GM12801 (cell line): ENCODE data around the gene KRT20.

Experiments used
- CTCF ChIP-seq: IDR thresholded peaks from one replicate; pipeline ENCODE4 v1.5.1; 2011; ENCODE audit warnings: control low read depth; ENCODE audit not compliant: insufficient read length; ENCODE audit errors: extremely low read depth

KRT20 gene

GRCh38 chr17:40848583-40849235, 36.3 kb downstream of the KRT20 start:
- TF ChIP-seq CTCF = no peak

- TF ChIP-seq CTCF = no peak
Observed at GRCh38 chr17:40846515-40847144, 38.4 kb downstream of the KRT20 start.

- no peak for TF ChIP-seq CTCF
Observed at GRCh38 chr17:40844671-40845107, 40.4 kb downstream of the KRT20 start.

GRCh38 chr17:40843242-40843641, 41.8 kb downstream of the KRT20 start:
- TF ChIP-seq CTCF = no peak

GRCh38 chr17:40841246-40841645, 43.8 kb downstream of the KRT20 start:
- TF ChIP-seq CTCF = no peak

- no peak for TF ChIP-seq CTCF
Observed at GRCh38 chr17:40839194-40839593, 45.8 kb downstream of the KRT20 start.

- no peak for TF ChIP-seq CTCF
Observed at GRCh38 chr17:40836020-40836419, 49.0 kb downstream of the KRT20 start.
